ENCODE data around the gene DUS1L. TPM values are rescaled to one million over a fixed set of nuclear protein-coding genes. Genes with fewer than 3 reads are reported as not detected.

Gene DUS1L
- polyA plus RNA-seq, 1 donor (not counting 4 experiments of a cell fraction or from before 2014, with no cell fraction given): 49.1 TPM

DNA sequence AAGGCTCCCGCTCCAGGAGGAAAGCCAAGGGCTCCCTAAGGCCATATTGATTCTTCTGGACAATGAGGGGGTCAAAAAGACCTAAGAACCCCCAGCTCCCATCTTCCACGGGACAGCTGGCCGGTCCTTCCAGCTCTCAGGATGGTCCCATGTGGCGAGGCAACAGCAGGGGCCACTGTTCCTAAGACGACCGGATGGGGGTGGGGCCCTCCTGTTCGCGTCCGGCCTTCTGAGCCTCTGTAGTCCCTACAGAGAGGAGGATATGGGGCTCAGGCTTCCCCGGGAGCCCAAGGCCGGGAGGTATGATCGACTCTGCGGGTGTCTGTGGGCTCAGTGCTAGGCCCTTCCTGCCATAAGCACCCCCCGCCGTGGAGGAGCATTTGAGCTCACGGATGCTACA, 22.1 kb downstream of the DUS1L start:
- TF ChIP-seq, protein P1, sequence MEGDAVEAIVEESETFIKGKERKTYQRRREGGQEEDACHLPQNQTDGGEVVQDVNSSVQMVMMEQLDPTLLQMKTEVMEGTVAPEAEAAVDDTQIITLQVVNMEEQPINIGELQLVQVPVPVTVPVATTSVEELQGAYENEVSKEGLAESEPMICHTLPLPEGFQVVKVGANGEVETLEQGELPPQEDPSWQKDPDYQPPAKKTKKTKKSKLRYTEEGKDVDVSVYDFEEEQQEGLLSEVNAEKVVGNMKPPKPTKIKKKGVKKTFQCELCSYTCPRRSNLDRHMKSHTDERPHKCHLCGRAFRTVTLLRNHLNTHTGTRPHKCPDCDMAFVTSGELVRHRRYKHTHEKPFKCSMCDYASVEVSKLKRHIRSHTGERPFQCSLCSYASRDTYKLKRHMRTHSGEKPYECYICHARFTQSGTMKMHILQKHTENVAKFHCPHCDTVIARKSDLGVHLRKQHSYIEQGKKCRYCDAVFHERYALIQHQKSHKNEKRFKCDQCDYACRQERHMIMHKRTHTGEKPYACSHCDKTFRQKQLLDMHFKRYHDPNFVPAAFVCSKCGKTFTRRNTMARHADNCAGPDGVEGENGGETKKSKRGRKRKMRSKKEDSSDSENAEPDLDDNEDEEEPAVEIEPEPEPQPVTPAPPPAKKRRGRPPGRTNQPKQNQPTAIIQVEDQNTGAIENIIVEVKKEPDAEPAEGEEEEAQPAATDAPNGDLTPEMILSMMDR (optimal IDR thresholded peaks at IDR 0.05 in 1 of 3, IDR thresholded peaks at IDR 0.05 in 1 of 3, conservative IDR thresholded peaks at IDR 0.05 in 1 of 3; ENCODE audit: extremely low read depth in 1 of 3, insufficient read depth in 2 of 3, low read length in 3 of 3): no peak
- TF ChIP-seq EZH2 (IDR thresholded peaks at IDR 0.05; ENCODE audit: low read length): no peak
- Histone ChIP-seq H3K27ac (ENCODE audit: control insufficient read depth, insufficient read depth, low read length) (no peak overlapping the region), H3K27me3 (ENCODE audit: control insufficient read depth, extremely low read depth, insufficient read depth, low read length) (no peaks in the 10 kb centered on the region), H3K9ac (ENCODE audit: control insufficient read depth, extremely low read depth, insufficient read depth, low read length) (no peak overlapping the region), H3K9me1 (ENCODE audit: control insufficient read depth, extremely low read depth, insufficient read depth, low read length) (no peaks in the 10 kb centered on the region), H4K20me1 (ENCODE audit: control insufficient read depth, extremely low read depth, insufficient read depth, low read length) (no peaks in the 10 kb centered on the region), H3K4me1 (ENCODE audit: control insufficient read depth, extremely low read depth, insufficient read depth, low read length) (no peaks in the 10 kb centered on the region), H3K4me2 (ENCODE audit: control insufficient read depth, extremely low read depth, insufficient read depth, low read depth, low read length) (no peak overlapping the region), H3K4me3 (ENCODE audit: control insufficient read depth in 2 of 3, extremely low read depth in 1 of 3, insufficient read depth in 2 of 3, low read depth in 1 of 3, low read length in 3 of 3) (no peak overlapping the region), H3K9me3 (ENCODE audit: control insufficient read depth, low read depth, low read length) (no peaks in the 10 kb centered on the region), H2AFZ (ENCODE audit: control insufficient read depth, low read length) (no peak overlapping the region), H3K79me2 (ENCODE audit: control insufficient read depth, insufficient read depth, low read length) (no peaks in the 10 kb centered on the region), H3K36me3 (ENCODE audit: control insufficient read depth in 2 of 2, extremely low read depth in 1 of 2, insufficient read depth in 2 of 2, low read length in 2 of 2) (peaks cover 4% of the 10 kb centered on the region in 2 experiments)
- no peak for DNase-seq (ENCODE audit: low read depth, low spot score)
- dilution Hi-C loops (cut with MboI; ENCODE audit: extremely low pct_ligation_motif_present, low sequenced_read_pairs): no loop called here
- FAIRE-seq: no peak

DNA sequence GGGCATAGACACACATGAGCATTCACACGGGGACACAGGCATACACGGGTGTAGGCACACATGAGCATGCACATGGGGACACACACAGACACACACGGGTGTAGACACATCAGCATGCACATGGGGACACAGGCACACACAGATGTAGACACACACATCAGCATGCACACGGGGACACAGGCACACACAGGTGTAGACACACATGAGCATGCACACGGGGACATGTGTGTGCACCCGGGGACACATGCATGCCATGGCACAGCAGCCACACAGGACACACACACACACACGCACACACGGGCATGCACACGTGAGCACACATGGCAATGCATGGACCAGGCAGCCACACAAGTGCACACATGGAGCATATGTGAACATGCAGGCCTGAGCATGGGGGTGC, 23.0 kb downstream of the DUS1L start:
- H3K9me3 ChIP-seq (ENCODE audit: control insufficient read depth, low read depth, low read length): no peaks in the 10 kb centered on the region
- dilution Hi-C loops (cut with MboI; ENCODE audit: extremely low pct_ligation_motif_present, low sequenced_read_pairs): no loop called here
- TF ChIP-seq, protein P1 (optimal IDR thresholded peaks at IDR 0.05 in 1 of 3, IDR thresholded peaks at IDR 0.05 in 1 of 3, conservative IDR thresholded peaks at IDR 0.05 in 1 of 3; ENCODE audit: extremely low read depth in 1 of 3, insufficient read depth in 2 of 3, low read length in 3 of 3): no peak
- no peak for TF ChIP-seq EZH2 (IDR thresholded peaks at IDR 0.05; ENCODE audit: low read length)

More for the DNA sequence above, 23.0 kb downstream of the DUS1L start:
- Histone ChIP-seq H3K27ac (ENCODE audit: control insufficient read depth, insufficient read depth, low read length) (no peak overlapping the region), H3K4me2 (ENCODE audit: control insufficient read depth, extremely low read depth, insufficient read depth, low read depth, low read length) (no peak overlapping the region), H3K27me3 (ENCODE audit: control insufficient read depth, extremely low read depth, insufficient read depth, low read length) (no peaks in the 10 kb centered on the region), H2AFZ (ENCODE audit: control insufficient read depth, low read length) (no peak overlapping the region), H3K4me3 (ENCODE audit: control insufficient read depth in 2 of 3, extremely low read depth in 1 of 3, insufficient read depth in 2 of 3, low read depth in 1 of 3, low read length in 3 of 3) (no peak overlapping the region), H3K9ac (ENCODE audit: control insufficient read depth, extremely low read depth, insufficient read depth, low read length) (no peak overlapping the region), H3K36me3 (ENCODE audit: control insufficient read depth in 2 of 2, extremely low read depth in 1 of 2, insufficient read depth in 2 of 2, low read length in 2 of 2) (peaks cover 0 to 1% of the 10 kb centered on the region in 2 experiments), H3K4me1 (ENCODE audit: control insufficient read depth, extremely low read depth, insufficient read depth, low read length) (peaks cover 4% of the 10 kb centered on the region), H4K20me1 (ENCODE audit: control insufficient read depth, extremely low read depth, insufficient read depth, low read length) (no peaks in the 10 kb centered on the region), H3K79me2 (ENCODE audit: control insufficient read depth, insufficient read depth, low read length) (no peaks in the 10 kb centered on the region), H3K9me1 (ENCODE audit: control insufficient read depth, extremely low read depth, insufficient read depth, low read length) (no peaks in the 10 kb centered on the region)
- no peak for FAIRE-seq
- DNase-seq (ENCODE audit: low read depth, low spot score): no peak

Data from keratinocyte (primary cell).